Activated CD4-positive, alpha-beta memory T cell treated with anti-CD3 and anti-CD28 coated beads, Interleukin-2, amount 10 ng/mL, durations not matched to agents 7 days and 5 days (primary cell): Measurements from ENCODE around the gene ZXDC. TPM values are rescaled to one million over a fixed set of nuclear protein-coding genes. Genes with fewer than 3 reads are reported as not detected.

Experiments used
- CTCF ChIA-PET: fragments of 350-600 bp; sonication (Branson Sonifier 250); formaldehyde crosslinking; loops from one replicate; lab custom pipeline; 2021; ENCODE audit warnings: antibody characterized with exemption, inconsistent platforms; lab: Charles Lee
- POLR2A ChIA-PET: fragments of 350-600 bp; sonication (Branson Sonifier 250); formaldehyde crosslinking; loops from one replicate; lab custom pipeline; 2021; ENCODE audit warnings: antibody characterized with exemption; lab: Charles Lee
- DNase-seq: peaks from one replicate; pipeline ENCODE4 v3.0.0-alpha.2; 2020
- H3K27ac Mint-ChIP-seq: one replicate; pipeline ENCODE4 v1.8.0; 2021; ENCODE audit warnings: mild to moderate bottlenecking, mixed read lengths
- H3K27me3 Mint-ChIP-seq: one replicate; pipeline ENCODE4 v1.8.0; 2021; ENCODE audit warnings: mixed read lengths
- H3K36me3 Mint-ChIP-seq: one replicate; pipeline ENCODE4 v1.8.0; 2021; ENCODE audit warnings: low read depth, mixed read lengths
- H3K4me1 Mint-ChIP-seq: one replicate; pipeline ENCODE4 v1.8.0; 2021; ENCODE audit warnings: mixed read lengths
- H3K4me3 Mint-ChIP-seq: one replicate; pipeline ENCODE4 v1.8.0; 2021; ENCODE audit warnings: mild to moderate bottlenecking, mixed read lengths
- H3K9me3 Mint-ChIP-seq: one replicate; pipeline ENCODE4 v1.8.0; 2021; ENCODE audit warnings: mixed read lengths
- total RNA-seq, 2 experiments: library from RNA; stranded (reverse); gene quantifications; one replicate each; pipeline ENCODE4 v1.2.3, GENCODE V29; 2021

The ZXDC gene
- total RNA-seq, 2 experiments from 2014 or later: 23.8 to 23.9 TPM

DNA sequence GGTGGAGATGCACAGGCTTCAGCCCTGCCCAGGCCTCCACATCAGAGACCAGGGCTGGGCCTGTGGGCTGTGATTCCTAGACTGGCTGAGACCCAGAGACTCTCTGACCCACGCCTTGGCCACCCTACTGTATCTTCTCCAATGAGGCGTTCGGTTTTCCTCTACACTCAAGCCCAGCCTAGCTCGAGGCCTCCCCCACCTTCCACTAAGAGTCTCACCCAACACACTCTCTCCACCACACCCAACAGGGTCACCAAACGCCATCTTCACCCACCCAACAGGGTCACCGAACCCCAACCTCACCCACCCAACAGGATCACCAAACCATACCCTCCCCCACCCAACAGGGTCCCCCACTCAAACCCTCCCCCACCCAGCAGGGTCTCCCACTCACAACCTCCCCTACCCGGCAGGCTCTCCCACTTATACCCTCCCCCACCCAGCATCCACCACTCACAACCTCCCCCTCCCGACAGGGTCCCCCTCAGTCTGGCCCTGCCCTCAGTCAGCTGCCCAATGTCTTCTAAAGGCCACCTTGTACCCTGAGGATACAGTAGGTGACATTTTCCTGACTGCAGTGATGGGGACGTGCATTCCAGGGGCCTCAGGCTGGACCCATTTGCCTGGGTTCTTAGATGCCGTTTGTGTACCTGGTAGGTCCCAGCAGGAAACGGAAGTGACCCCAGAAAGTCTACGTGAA is 60.6 kb downstream of the ZXDC start:
- H3K4me1 Mint-ChIP-seq: no peaks in the 10 kb centered on the region
- H3K36me3 Mint-ChIP-seq: no peaks in the 10 kb centered on the region
- no peak overlapping the region for H3K4me3 Mint-ChIP-seq
- DNase-seq: no peak
- POLR2A ChIA-PET: no interaction called here
- H3K27me3 Mint-ChIP-seq: peaks cover 15% of the 10 kb centered on the region
- H3K9me3 Mint-ChIP-seq: no peaks in the 10 kb centered on the region
- no peak overlapping the region for H3K27ac Mint-ChIP-seq
- CTCF ChIA-PET: no interaction called here

GRCh38 chr3:126414406-126414805 is 61.3 kb downstream of the ZXDC start:
- Mint-ChIP-seq H3K36me3 (no peaks in the 10 kb centered on the region), H3K4me3 (no peak overlapping the region), H3K27me3 (peaks cover 15% of the 10 kb centered on the region), H3K9me3 (no peaks in the 10 kb centered on the region), H3K27ac (no peak overlapping the region), H3K4me1 (no peaks in the 10 kb centered on the region)
- ChIA-PET POLR2A (no interaction called here), CTCF (no interaction called here)
- DNase-seq: no peak

- ChIA-PET POLR2A (no interaction called here), CTCF (no interaction called here)
- no peaks in the 10 kb centered on the region for H3K9me3 Mint-ChIP-seq
Measured at GRCh38 chr3:126413693-126414080, 62.0 kb downstream of the ZXDC start.

DNA sequence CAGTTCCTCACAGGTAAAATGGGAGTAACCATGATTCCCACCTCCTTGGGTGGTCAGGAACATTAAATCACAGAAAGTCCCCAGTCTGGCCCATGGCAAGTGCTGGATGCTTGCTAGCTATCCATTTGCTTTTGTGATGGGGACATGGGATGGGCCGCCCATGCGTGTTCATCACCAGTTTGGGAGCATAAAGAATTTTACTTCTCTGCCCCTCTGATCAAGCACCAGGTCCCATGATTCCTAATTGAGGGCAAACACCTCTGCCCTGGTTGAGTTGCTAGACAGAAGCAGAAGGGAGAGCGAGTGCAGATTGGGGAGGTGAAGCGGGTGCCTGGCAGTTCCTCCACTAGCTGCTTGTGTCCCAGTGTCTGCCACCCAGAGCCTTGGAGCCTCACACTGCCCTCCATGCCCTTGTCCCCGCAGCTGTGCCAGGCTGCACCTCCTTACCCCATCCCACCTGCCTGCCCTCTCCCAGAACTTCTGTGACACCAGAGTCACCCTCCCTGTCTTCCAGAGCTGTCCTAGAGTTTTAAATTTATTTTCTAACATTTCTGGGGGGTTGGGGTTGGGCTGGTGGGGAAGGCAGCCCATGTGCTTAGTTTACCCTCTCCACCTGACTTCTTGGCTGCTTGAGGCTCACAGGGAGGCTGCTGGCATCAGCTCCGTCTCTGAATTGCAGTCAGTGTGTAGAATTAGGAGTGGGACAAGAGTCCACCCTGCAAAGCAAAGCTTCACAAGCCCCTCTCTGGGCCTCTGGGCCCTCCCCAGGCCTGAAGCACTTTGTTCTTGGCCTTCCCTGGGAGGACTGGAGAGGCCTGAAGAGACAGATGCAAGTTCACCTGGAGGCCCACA is 62.6 kb downstream of the ZXDC start:
- Mint-ChIP-seq H3K4me1 (no peaks in the 10 kb centered on the region), H3K9me3 (no peaks in the 10 kb centered on the region), H3K36me3 (no peaks in the 10 kb centered on the region), H3K27me3 (peaks cover 15% of the 10 kb centered on the region), H3K27ac (no peak overlapping the region), H3K4me3 (no peak overlapping the region)
- ChIA-PET CTCF (no interaction called here), POLR2A (no interaction called here)
- DNase-seq: no peak

More at GRCh38 chr3:126413693-126414080, 62.0 kb downstream of the ZXDC start:
- H3K36me3 Mint-ChIP-seq: no peaks in the 10 kb centered on the region
- no peak for DNase-seq
- no peaks in the 10 kb centered on the region for H3K4me1 Mint-ChIP-seq
- H3K27ac Mint-ChIP-seq: no peak overlapping the region
- no peak overlapping the region for H3K4me3 Mint-ChIP-seq
- peaks cover 15% of the 10 kb centered on the region for H3K27me3 Mint-ChIP-seq

- ChIA-PET POLR2A (no interaction called here), CTCF (no interaction called here)
- H3K27ac Mint-ChIP-seq: no peak overlapping the region
- H3K4me1 Mint-ChIP-seq: no peaks in the 10 kb centered on the region
- H3K36me3 Mint-ChIP-seq: no peaks in the 10 kb centered on the region
- peaks cover 16% of the 10 kb centered on the region for H3K27me3 Mint-ChIP-seq
- no peak for DNase-seq
- no peak overlapping the region for H3K4me3 Mint-ChIP-seq
- no peaks in the 10 kb centered on the region for H3K9me3 Mint-ChIP-seq
Measured at GRCh38 chr3:126408099-126408498, 67.6 kb downstream of the ZXDC start.

GRCh38 chr3:126407412-126408044 is 68.2 kb downstream of the ZXDC start:
- no peak overlapping the region for H3K4me3 Mint-ChIP-seq
- CTCF ChIA-PET: no interaction called here
- H3K27me3 Mint-ChIP-seq: peaks cover 19% of the 10 kb centered on the region
- DNase-seq: no peak
- POLR2A ChIA-PET: no interaction called here
- no peaks in the 10 kb centered on the region for H3K36me3 Mint-ChIP-seq
- H3K27ac Mint-ChIP-seq: no peak overlapping the region
- H3K4me1 Mint-ChIP-seq: no peaks in the 10 kb centered on the region
- H3K9me3 Mint-ChIP-seq: no peaks in the 10 kb centered on the region

- Mint-ChIP-seq H3K4me3 (no peak overlapping the region), H3K27me3 (peaks cover 13% of the 10 kb centered on the region), H3K4me1 (no peaks in the 10 kb centered on the region), H3K36me3 (no peaks in the 10 kb centered on the region), H3K9me3 (no peaks in the 10 kb centered on the region), H3K27ac (no peak overlapping the region)
- ChIA-PET POLR2A (no interaction called here), CTCF (no interaction called here)
- DNase-seq: no peak
Measured at GRCh38 chr3:126406389-126407296, 69.0 kb downstream of the ZXDC start.

GRCh38 chr3:126402666-126403302 is 72.9 kb downstream of the ZXDC start:
- CTCF ChIA-PET: interaction anchor here (0.5 kb wide), 1 partner anchor 1154 kb away, joined by 3 read pairs; no protein-coding TSS in a partner anchor

GRCh38 chr3:126402178-126402577 is 73.5 kb downstream of the ZXDC start:
- POLR2A ChIA-PET: no interaction called here
- H3K4me3 Mint-ChIP-seq: no peak overlapping the region
- no peak overlapping the region for H3K27ac Mint-ChIP-seq

More at GRCh38 chr3:126402666-126403302, 72.9 kb downstream of the ZXDC start:
- peaks cover 6% of the 10 kb centered on the region for H3K27me3 Mint-ChIP-seq
- H3K27ac Mint-ChIP-seq: no peak overlapping the region
- no peak for DNase-seq
- POLR2A ChIA-PET: no interaction called here
- no peaks in the 10 kb centered on the region for H3K9me3 Mint-ChIP-seq
- H3K4me1 Mint-ChIP-seq: no peaks in the 10 kb centered on the region
- H3K4me3 Mint-ChIP-seq: no peak overlapping the region
- no peaks in the 10 kb centered on the region for H3K36me3 Mint-ChIP-seq

DNA sequence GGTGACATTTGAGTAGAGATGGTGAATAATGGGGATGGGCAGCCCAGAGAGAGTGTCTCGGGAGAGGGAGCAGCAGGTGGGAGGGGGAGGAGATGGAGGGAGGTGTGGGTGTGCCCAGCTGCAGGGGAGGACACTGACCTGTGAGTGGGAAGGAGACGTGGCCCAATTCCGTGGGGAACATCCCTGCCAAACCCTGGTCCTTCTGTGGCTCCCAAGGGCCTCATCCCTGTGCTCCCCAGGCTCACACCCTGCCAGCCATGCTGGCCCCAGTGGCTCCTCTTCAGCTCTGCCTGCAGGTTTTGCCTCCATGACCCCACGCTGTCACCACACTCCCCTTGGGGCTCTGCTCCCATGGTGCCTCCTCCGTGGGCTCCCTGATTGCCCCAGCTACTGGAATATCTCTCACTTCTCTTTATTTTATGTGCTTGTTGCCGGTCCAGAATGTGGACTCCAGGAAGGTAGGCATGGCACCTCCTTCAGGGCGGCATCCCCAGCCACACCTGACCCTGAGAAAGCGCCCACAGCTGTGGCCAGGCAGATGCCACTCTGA is 74.0 kb downstream of the ZXDC start:
- POLR2A ChIA-PET: no interaction called here
- CTCF ChIA-PET: no interaction called here
- Mint-ChIP-seq H3K4me1 (no peaks in the 10 kb centered on the region), H3K27me3 (peaks cover 3% of the 10 kb centered on the region), H3K36me3 (no peaks in the 10 kb centered on the region), H3K4me3 (no peak overlapping the region), H3K9me3 (no peaks in the 10 kb centered on the region), H3K27ac (no peak overlapping the region)
- no peak for DNase-seq

More at GRCh38 chr3:126402178-126402577, 73.5 kb downstream of the ZXDC start:
- CTCF ChIA-PET: no interaction called here
- peaks cover 6% of the 10 kb centered on the region for H3K27me3 Mint-ChIP-seq
- H3K4me1 Mint-ChIP-seq: no peaks in the 10 kb centered on the region
- no peaks in the 10 kb centered on the region for H3K9me3 Mint-ChIP-seq
- H3K36me3 Mint-ChIP-seq: no peaks in the 10 kb centered on the region
- DNase-seq: no peak

GRCh38 chr3:126399756-126400155 is 75.9 kb downstream of the ZXDC start:
- H3K27me3 Mint-ChIP-seq: peaks cover 12% of the 10 kb centered on the region
- no peaks in the 10 kb centered on the region for H3K36me3 Mint-ChIP-seq
- no peak overlapping the region for H3K4me3 Mint-ChIP-seq
- POLR2A ChIA-PET: no interaction called here
- no peak for DNase-seq
- H3K27ac Mint-ChIP-seq: no peak overlapping the region
- CTCF ChIA-PET: no interaction called here
- no peaks in the 10 kb centered on the region for H3K9me3 Mint-ChIP-seq
- no peaks in the 10 kb centered on the region for H3K4me1 Mint-ChIP-seq

GRCh38 chr3:126399351-126399735 is 76.3 kb downstream of the ZXDC start:
- Mint-ChIP-seq H3K27ac (no peak overlapping the region), H3K4me1 (no peaks in the 10 kb centered on the region), H3K27me3 (peaks cover 13% of the 10 kb centered on the region), H3K36me3 (no peaks in the 10 kb centered on the region), H3K9me3 (no peaks in the 10 kb centered on the region), H3K4me3 (no peak overlapping the region)
- CTCF ChIA-PET: no interaction called here
- POLR2A ChIA-PET: no interaction called here
- no peak for DNase-seq
